Measurements from ENCODE around the gene CUBN.

The CUBN gene

GRCh38 chr10:17129741-17130140, at the start of gene CUBN:
Gene CUBN, minus strand, starts transcription at chr10:17129811. Its CDS starts 46 bp downstream, at chr10:17129765.
- no peak for DNase-seq

GRCh38 chr10:17179002-17179401, 49.4 kb upstream of the CUBN start:
- no peak for DNase-seq

GRCh38 chr10:17178006-17178405, 48.4 kb upstream of the CUBN start:
- DNase-seq: no peak

- DNase-seq: no peak
Measured at GRCh38 chr10:17177014-17177413, 47.4 kb upstream of the CUBN start.

- no peak for DNase-seq
Measured at GRCh38 chr10:17176091-17176490, 46.5 kb upstream of the CUBN start.

- no peak for DNase-seq
Measured at GRCh38 chr10:17175551-17175950, 45.9 kb upstream of the CUBN start.

GRCh38 chr10:17174626-17175025, 45.0 kb upstream of the CUBN start:
- no peak for DNase-seq

GRCh38 chr10:17171141-17171641, 41.6 kb upstream of the CUBN start:
- DNase-seq: no peak

- DNase-seq: no peak
Measured at GRCh38 chr10:17169803-17170202, 40.2 kb upstream of the CUBN start.

GRCh38 chr10:17166699-17167098, 37.1 kb upstream of the CUBN start:
- no peak for DNase-seq

GRCh38 chr10:17162828-17163227, 33.2 kb upstream of the CUBN start:
- no peak for DNase-seq

GRCh38 chr10:17161775-17162174, 32.2 kb upstream of the CUBN start:
- no peak for DNase-seq

- DNase-seq: no peak
Measured at GRCh38 chr10:17157024-17157423, 27.4 kb upstream of the CUBN start.

GRCh38 chr10:17155826-17156225, 26.2 kb upstream of the CUBN start:
- no peak for DNase-seq

GRCh38 chr10:17154116-17154515, 24.5 kb upstream of the CUBN start:
- no peak for DNase-seq

- no peak for DNase-seq
Measured at GRCh38 chr10:17153321-17153720, 23.7 kb upstream of the CUBN start.

- DNase-seq: no peak
Measured at GRCh38 chr10:17151716-17152115, 22.1 kb upstream of the CUBN start.

GRCh38 chr10:17147884-17148489, 18.4 kb upstream of the CUBN start:
- no peak for DNase-seq

- DNase-seq: no peak
Measured at GRCh38 chr10:17146892-17147291, 17.3 kb upstream of the CUBN start.

GRCh38 chr10:17145239-17145638, 15.6 kb upstream of the CUBN start:
- no peak for DNase-seq

- no peak for DNase-seq
Measured at GRCh38 chr10:17144757-17145156, 15.1 kb upstream of the CUBN start.

GRCh38 chr10:17144032-17144431, 14.4 kb upstream of the CUBN start:
- DNase-seq: no peak

- DNase-seq: no peak
Measured at GRCh38 chr10:17143055-17143690, 13.6 kb upstream of the CUBN start.

- DNase-seq: no peak
Measured at GRCh38 chr10:17141504-17142229, 12.1 kb upstream of the CUBN start.
